Measurements from ENCODE around the gene ADAD2.

GRCh38 chr16:84191466-84191865 is 509 bp downstream of the ADAD2 start:
- no peak for TF ChIP-seq CTCF (IDR thresholded peaks at IDR 0.05)
- no peak for TF ChIP-seq POLR2A (IDR thresholded peaks at IDR 0.05)
- no peak for TF ChIP-seq POLR2AphosphoS5 (IDR thresholded peaks at IDR 0.05; ENCODE audit: insufficient read depth in 1 of 2, low read depth in 1 of 2)

Data from vagina (tissue), 2 donors.